Progenitor cell of endocrine pancreas (in vitro differentiated cells): ENCODE results near the gene PAXX. TPM values are rescaled to one million over a fixed set of nuclear protein-coding genes. Genes with fewer than 3 reads are reported as not detected.
"Not testable (repeated sequence)": the region's sequence is repeated elsewhere in the genome, so short reads cannot be mapped to it uniquely, and the experiment has no call there.

Experiments used
- DNase-seq: peaks from one replicate; pipeline ENCODE4 v3.0.0; 2021; ENCODE audit warnings: low spot score; ENCODE audit not compliant: unreplicated experiment
- H3K27ac Mint-ChIP-seq: 2 replicates; pipeline ENCODE4 v1.8.0; 2021; ENCODE audit warnings: mild to moderate bottlenecking, moderate library complexity, mixed read lengths
- H3K27me3 Mint-ChIP-seq: 2 replicates; pipeline ENCODE4 v1.8.0; 2021; ENCODE audit warnings: mixed read lengths
- H3K36me3 Mint-ChIP-seq: 2 replicates; pipeline ENCODE4 v1.8.0; 2022; ENCODE audit warnings: mixed read lengths; ENCODE audit not compliant: insufficient read depth
- H3K4me1 Mint-ChIP-seq: 2 replicates; pipeline ENCODE4 v1.8.0; 2021; ENCODE audit warnings: low read depth, mixed read lengths
- H3K4me3 Mint-ChIP-seq: 2 replicates; pipeline ENCODE4 v1.8.0; 2021; ENCODE audit warnings: low read depth, mild to moderate bottlenecking, moderate library complexity, mixed read lengths
- H3K9me3 Mint-ChIP-seq: 2 replicates; pipeline ENCODE4 v1.8.0; 2021; ENCODE audit warnings: low read depth, mixed read lengths
- total RNA-seq: library from RNA; stranded (reverse); gene quantifications from 2 replicates; pipeline ENCODE4 v1.2.1, GENCODE V29; 2021
- TF ChIP-seq, protein P1 (sequence below): fragments of 200-600 bp; sonication (generic); IDR thresholded peaks from one replicate; pipeline ENCODE4 v1.5.0; 2021; ENCODE audit warnings: antibody characterized with exemption, mild to moderate bottlenecking; ENCODE audit not compliant: unreplicated experiment

PAXX gene
- total RNA-seq, 1 donor from 2014 or later = 54.9 TPM

DNA sequence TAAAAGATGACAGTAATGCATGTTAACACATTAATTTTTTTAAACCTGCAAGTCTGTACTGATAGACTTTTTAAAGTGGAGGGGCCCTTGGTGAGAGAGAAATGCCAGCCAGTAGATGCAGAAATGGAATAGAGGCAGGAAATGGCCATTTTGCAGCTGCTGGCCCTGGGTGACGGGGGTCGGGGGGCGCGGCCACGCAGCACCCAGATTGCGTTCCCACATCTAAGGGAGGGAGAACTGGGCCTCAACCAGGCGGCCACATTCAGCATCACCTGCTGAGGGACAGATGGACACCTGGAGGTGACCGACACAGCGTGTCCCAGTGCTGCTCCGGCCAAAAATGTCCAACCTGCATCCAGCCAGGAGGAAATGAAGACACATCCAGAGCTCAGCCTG lies 10.4 kb downstream of the PAXX start:
- TF ChIP-seq, protein P1, sequence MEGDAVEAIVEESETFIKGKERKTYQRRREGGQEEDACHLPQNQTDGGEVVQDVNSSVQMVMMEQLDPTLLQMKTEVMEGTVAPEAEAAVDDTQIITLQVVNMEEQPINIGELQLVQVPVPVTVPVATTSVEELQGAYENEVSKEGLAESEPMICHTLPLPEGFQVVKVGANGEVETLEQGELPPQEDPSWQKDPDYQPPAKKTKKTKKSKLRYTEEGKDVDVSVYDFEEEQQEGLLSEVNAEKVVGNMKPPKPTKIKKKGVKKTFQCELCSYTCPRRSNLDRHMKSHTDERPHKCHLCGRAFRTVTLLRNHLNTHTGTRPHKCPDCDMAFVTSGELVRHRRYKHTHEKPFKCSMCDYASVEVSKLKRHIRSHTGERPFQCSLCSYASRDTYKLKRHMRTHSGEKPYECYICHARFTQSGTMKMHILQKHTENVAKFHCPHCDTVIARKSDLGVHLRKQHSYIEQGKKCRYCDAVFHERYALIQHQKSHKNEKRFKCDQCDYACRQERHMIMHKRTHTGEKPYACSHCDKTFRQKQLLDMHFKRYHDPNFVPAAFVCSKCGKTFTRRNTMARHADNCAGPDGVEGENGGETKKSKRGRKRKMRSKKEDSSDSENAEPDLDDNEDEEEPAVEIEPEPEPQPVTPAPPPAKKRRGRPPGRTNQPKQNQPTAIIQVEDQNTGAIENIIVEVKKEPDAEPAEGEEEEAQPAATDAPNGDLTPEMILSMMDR = no peak
- Mint-ChIP-seq H3K27ac (no peak overlapping the region), H3K4me3 (no peak overlapping the region), H3K4me1 (no peaks in the 10 kb centered on the region), H3K27me3 (no peaks in the 10 kb centered on the region), H3K9me3 (peaks cover 4% of the 10 kb centered on the region), H3K36me3 (no peaks in the 10 kb centered on the region)
- no peak for DNase-seq

DNA sequence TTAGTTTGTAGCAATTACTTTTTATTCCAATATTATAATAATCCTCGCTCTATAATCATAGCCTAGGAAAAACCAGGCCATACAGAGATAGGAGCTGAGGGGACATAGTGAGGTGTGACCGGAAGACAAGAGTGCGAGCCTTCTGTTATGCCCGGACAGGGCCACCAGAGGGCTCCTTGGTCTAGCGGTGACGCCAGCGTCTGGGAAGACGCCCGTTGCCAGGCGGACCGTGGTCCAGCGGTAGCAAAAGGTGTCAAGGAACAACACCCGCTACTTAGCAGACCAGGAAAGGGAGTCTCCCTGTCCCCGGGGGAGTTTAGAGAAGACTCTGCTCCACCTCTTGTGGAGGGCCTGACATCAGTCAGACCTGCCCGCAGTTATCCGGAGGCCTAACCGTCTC lies 12.1 kb downstream of the PAXX start:
- not testable (repeated sequence) for H3K27me3 Mint-ChIP-seq, H3K4me1 Mint-ChIP-seq, H3K9me3 Mint-ChIP-seq, DNase-seq, H3K36me3 Mint-ChIP-seq, H3K27ac Mint-ChIP-seq, H3K4me3 Mint-ChIP-seq
- TF ChIP-seq, protein P1 = peak; percentile 35

DNA sequence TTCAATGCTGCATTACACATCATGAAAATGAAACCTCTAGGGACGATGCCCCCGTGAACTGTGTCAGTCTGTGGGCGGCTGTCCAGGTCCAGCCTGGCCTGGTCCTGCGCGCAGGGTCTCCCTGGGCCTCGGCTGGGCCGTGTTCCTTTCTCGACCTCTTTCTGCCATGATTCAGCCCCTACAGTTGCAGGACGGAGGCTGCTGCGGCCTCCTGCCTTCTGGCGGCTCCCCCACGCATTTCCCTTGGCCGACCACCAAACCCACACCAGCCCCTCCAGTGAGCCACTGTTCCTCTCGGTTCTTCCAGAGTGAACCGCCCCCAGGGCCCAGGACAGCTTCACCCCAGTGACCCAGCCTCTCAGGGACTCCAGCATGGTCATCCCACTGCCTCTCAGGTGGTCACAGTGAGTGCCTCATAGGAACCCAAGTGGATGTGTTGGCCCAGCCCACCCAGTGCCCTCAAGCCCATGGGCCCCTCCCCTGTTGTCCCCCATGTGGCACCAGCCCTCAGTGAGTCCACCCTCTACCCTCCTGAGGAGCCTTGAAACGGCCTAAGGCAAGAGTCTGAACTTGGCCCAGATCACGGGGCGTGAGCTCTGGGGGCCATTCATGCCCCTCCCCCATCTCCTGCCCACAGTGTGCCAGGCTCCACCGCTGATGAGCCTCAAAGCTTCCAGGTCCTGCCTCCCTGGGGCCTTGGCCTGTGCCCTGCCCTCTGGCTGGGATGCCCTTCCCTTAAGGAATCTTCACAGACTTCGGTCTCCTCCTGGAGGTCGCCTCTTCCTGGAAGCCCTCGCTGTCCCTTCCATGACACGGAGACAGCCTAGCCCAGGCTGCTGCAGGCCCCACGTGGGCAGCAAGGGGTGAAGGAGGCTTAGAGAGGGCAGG lies 14.1 kb downstream of the PAXX start:
- no peak for DNase-seq
- no peak overlapping the region for H3K4me3 Mint-ChIP-seq
- no peaks in the 10 kb centered on the region for H3K27me3 Mint-ChIP-seq
- H3K27ac Mint-ChIP-seq = no peak overlapping the region
- TF ChIP-seq, protein P1 = no peak
- peaks cover 4% of the 10 kb centered on the region for H3K9me3 Mint-ChIP-seq
- H3K36me3 Mint-ChIP-seq = peaks cover 1% of the 10 kb centered on the region
- no peaks in the 10 kb centered on the region for H3K4me1 Mint-ChIP-seq

DNA sequence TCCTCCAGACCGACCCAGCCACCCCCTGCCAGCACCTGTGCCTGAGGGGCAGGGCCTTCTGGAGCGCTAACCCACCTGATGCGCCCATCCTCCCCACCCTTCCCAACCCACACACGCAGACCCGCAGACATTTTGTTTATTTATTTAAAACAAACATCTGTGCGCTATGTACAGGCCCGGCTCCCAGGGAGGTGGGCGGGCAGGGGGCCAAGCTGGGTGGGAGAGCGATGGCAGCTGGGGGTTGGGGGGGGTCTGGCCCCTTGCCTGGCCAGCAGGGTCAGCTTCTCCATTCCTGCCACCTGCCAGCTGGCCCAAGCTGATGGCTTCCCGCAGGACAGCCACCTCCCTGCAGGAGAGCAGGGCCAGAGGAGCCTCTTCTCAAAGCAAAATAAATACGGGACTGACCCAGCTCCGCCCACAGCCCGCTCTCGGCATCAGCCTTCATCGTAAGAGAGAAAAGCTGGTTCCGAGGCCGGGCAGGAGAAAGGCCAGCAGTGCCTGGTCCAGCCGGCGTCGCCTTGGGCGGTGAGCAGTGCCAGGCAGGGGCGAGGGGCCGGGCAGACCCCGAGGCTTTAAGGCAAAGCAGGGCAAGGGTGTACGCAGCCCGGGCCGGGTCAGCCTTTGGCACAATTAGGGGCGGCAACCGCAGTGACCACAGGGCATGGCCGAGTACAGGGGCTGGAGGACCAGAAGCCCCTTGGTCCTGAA lies 15.0 kb downstream of the PAXX start:
- H3K4me3 Mint-ChIP-seq = no peak overlapping the region
- TF ChIP-seq, protein P1 = no peak
- DNase-seq = no peak
- H3K27ac Mint-ChIP-seq = no peak overlapping the region
- H3K4me1 Mint-ChIP-seq = no peaks in the 10 kb centered on the region
- no peaks in the 10 kb centered on the region for H3K27me3 Mint-ChIP-seq
- peaks cover 4% of the 10 kb centered on the region for H3K9me3 Mint-ChIP-seq
- H3K36me3 Mint-ChIP-seq = peaks cover 1% of the 10 kb centered on the region

DNA sequence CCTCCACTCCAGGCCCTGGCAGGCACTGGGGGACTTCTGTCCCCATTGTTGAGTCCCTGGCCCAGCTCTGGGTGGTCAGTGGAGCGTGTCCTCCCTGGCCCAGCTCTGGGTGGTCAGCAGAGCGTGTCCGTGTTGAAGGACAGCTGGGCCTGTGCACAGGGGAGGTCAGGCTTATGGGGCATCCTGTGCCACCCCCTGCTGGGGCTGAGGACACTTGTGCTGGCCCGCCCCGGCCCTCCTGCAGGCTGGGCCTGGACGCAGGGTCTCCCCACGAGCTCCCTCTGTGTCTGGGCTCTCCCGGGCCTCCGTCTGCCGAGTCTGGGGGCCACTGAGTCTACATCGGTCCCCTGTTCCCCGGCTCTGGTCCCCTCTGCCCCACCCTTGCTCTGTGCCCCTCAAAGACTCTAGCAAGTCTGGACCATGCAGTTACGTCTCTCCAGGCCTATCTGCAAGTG lies 15.6 kb downstream of the PAXX start:
- DNase-seq = no peak
- TF ChIP-seq, protein P1 = no peak
- peaks cover 4% of the 10 kb centered on the region for H3K9me3 Mint-ChIP-seq
- no peak overlapping the region for H3K27ac Mint-ChIP-seq
- no peaks in the 10 kb centered on the region for H3K27me3 Mint-ChIP-seq
- no peaks in the 10 kb centered on the region for H3K4me1 Mint-ChIP-seq
- H3K36me3 Mint-ChIP-seq = peaks cover 1% of the 10 kb centered on the region
- H3K4me3 Mint-ChIP-seq = no peak overlapping the region
